RWPE1 (cell line): Measurements from ENCODE around the gene CREB1.
A peak's percentile ranks its signal among the peaks of the same experiment; 100 is the strongest.

Source experiments
- CTCF ChIA-PET: fragments of 350-600 bp; sonication (Branson Sonifier 250); formaldehyde crosslinking; extraction: SDS; loops from one replicate; lab custom pipeline; 2021; lab: Yijun Ruan, JAX
- POLR2A ChIA-PET: fragments of 400-600 bp; formaldehyde crosslinking; extraction: SDS; loops from one replicate; lab custom pipeline; 2020; ENCODE audit warnings: antibody characterized with exemption; ENCODE audit not compliant: low non-redundant PET; lab: Yijun Ruan, JAX
- DNase-seq: peaks from one replicate; pipeline ENCODE4 v3.0.0; 2012; ENCODE audit warnings: low spot score
- H3K27ac ChIP-seq: fragments of 450-650 bp; 2 replicates; pipeline ENCODE4 v1.5.1; 2017
- TF ChIP-seq, protein P1 (sequence below): fragments of 450-650 bp; conservative IDR thresholded peaks from 2 replicates; pipeline ENCODE4 v1.5.1; 2017; ENCODE audit warnings: low read depth, mild to moderate bottlenecking

Gene CREB1

DNA sequence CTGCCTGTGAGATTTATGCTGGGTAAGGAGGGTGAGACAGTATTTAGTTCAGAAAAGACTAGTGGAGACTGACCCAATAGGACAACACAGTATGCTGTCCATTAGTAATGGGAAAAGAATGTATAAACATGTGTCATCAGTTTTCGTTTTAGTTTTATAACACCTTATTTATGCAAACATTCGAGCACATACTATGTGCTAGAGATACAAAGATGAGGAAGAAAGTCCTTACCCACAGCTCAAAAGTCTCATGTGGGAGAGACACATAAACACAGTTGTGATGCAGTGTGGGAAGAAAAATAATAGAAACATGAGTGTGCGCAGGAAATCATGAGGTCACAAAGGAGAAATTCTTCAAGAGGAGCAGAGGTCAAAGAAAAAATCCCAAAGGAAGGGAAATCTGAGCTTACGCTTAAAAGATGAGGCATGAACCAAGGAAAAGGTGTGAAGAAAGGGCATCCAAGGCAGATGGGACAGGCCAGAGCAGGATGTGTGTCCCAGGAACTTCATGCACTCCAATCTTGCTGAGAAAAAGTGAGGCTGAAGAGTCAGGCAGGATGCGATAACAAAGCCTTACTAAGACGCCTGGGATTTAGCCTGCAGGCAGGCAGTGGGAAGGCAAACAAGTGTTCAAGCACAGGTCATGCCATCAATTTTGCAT is 87.4 kb downstream of the CREB1 start:
- TF ChIP-seq, protein P1, sequence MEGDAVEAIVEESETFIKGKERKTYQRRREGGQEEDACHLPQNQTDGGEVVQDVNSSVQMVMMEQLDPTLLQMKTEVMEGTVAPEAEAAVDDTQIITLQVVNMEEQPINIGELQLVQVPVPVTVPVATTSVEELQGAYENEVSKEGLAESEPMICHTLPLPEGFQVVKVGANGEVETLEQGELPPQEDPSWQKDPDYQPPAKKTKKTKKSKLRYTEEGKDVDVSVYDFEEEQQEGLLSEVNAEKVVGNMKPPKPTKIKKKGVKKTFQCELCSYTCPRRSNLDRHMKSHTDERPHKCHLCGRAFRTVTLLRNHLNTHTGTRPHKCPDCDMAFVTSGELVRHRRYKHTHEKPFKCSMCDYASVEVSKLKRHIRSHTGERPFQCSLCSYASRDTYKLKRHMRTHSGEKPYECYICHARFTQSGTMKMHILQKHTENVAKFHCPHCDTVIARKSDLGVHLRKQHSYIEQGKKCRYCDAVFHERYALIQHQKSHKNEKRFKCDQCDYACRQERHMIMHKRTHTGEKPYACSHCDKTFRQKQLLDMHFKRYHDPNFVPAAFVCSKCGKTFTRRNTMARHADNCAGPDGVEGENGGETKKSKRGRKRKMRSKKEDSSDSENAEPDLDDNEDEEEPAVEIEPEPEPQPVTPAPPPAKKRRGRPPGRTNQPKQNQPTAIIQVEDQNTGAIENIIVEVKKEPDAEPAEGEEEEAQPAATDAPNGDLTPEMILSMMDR: no peak
- peak overlapping the region; percentile 75 for H3K27ac ChIP-seq
- POLR2A ChIA-PET: no interaction called here

DNA sequence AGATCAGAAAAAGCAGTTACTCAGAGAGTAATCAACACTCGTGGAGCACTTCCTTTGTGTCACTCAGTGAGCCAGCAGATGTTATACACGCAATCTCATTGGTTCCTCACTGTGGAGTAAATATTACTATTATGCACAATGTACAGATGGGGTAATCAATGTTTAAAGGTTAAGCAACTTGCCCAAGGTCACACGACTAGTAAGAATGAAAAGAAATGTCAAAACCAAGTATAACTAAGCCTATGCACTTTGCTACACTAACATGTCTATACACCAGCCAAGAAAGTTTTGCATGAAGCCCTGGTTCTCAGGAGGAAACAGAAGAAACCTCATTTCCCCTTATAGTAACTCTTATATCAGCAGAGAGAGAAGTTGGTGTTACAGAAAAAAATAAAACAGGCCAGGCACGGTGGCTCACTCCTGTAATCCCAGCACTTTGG is 90.0 kb downstream of the CREB1 start:
- DNase-seq: no peak
- ChIA-PET CTCF (interaction anchor here (0.6 kb wide), 1 partner anchor 62 kb away, joined by 4 read pairs; no protein-coding TSS in a partner anchor), POLR2A (no interaction called here)
- H3K27ac ChIP-seq: no peak overlapping the region
- TF ChIP-seq, protein P1: no peak

More for the DNA sequence above, 87.4 kb downstream of the CREB1 start:
- DNase-seq: peak; percentile 77
- CTCF ChIA-PET: interaction anchor here (0.7 kb wide), 1 partner anchor 9 kb away, joined by 4 read pairs; no protein-coding TSS in a partner anchor

DNA sequence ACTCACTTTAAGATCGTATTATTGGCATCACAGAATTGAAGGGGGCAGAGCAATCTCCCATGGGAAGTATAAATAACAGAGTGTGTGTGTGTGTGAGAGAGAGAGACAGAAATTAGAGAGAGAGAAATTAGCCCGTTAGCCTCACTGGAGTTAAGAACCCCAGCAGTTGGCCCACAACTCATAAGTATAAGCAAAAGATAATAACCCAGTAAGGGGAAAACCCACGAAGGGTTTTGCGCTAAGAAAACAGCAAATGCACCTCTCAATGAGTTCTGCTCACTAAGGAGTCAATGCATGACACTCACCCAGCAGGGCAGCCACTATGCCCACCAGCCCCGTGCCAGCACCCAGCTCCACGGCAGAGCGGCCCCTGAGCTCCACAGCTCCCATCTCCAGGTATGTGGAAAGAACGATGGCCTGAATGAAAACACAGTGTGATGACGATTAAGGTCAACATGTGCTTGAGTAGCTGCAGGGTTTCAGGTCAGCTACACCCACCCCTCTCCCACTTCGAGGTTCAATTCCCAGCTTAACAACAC is 91.8 kb downstream of the CREB1 start:
- CTCF ChIA-PET: no interaction called here
- no peak for DNase-seq
- H3K27ac ChIP-seq: peak overlapping the region; percentile 11; the same call in 1 of the 2 replicates
- TF ChIP-seq, protein P1: no peak
- POLR2A ChIA-PET: no interaction called here

DNA sequence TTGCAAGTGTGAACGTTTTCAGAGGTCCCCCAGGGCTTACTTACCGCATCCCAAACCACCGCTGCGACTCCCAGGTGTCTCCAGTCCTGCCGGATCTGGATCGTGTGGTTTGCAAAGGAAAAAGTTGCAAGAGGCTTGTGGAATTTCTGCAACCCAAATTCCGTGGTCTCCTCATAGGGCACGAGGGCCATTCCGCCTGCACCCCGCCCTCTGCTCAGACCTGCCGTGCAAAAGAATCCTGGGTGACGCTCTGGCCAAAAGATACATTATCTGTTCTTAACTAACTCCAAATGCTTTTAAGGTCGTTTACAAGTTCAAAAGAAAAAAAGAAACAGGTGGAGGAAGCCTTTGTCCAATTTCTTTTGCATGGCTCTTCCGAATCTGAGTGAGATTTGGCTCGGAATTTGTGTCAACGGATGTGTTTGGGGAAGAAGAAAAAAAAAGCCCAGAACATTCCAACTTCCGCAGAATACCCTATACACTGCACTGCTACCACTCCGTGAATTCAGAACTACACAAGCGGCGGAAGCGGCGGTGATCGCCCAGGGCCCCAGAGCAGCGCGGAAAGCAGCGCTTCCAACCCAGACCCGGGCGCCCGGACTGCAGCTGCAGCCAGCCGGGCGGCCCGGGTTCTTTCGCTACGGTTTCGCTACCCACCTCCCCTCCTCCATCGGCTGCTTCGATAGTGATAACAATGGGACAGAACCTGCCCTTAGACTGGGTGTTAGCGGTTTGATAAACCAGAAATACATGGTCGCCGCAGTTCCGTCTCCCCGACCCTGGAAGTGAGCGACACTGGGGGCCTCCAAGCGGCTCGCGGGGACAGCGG is 94.6 kb downstream of the CREB1 start:
- DNase-seq: peak; percentile 57
- ChIA-PET CTCF (interaction anchor here (0.7 to 2.5 kb wide), 3 partner anchors 88 to 702 kb away, joined by 3 to 14 read pairs (median 12); partner anchors contain the start of gene CCNYL1), POLR2A (interaction anchor here (1.1 to 2.1 kb wide), 3 partner anchors 87 to 96 kb away, joined by 6 to 12 read pairs (median 9); partner anchors contain the start of gene CCNYL1)
- TF ChIP-seq, protein P1: no peak
- H3K27ac ChIP-seq: peak overlapping the region; percentile 96

DNA sequence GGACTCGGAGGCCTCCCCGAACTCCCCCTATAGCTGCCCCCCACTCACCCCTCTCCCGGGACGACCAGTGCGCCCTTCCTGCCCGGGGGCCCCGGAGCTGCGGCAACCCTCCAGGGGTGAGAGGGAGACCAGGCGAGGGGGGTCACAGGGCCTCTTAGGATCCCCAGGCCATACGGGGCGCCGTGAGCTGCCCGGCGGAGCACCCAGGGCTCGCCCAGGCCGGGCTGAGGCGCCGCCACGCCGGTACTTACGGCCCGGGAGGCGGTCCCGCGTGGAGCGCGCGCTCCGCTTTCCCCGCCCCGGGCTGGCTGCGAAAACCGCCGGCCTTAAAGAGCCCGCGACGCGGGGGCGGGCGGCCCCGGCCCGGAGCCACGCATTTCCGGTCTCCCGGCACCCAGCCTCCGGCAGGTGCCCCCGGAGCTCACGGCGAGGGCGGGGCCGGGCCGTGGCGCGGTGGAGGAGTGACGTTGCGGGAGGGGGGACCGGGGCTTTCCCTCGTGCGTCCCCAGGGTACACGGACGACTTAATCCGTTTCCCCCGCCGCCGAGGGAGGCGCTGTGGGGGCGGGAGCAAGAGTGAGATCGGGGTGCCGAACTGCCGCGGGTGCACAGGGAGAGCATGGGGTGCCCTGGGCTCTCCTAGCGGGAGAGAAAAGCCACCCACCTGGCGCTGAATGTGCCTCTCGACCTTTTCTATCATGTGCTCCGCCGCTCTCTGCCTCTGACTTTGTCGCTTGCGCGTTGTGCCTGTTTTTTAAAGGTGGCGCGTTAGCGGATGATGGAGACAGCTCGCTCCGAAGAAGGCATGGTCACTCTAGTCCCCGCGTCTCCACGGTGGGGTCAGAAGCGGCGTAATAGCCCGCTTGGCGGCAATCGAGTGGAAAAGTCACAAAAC is 95.5 kb downstream of the CREB1 start, which contains the start of gene METTL21A:
Gene METTL21A, minus strand, starts transcription at position 381 of the 894 bp plus-strand sequence. CDS start 1,019 bp downstream, outside the sequence.
- peak within 1 kb of the TSS; percentile 96 for H3K27ac ChIP-seq
- peak; percentile 93 for DNase-seq
- ChIA-PET POLR2A (interaction anchor here (0.6 to 2.1 kb wide), 6 partner anchors 59 to 102 kb away, joined by 3 to 12 read pairs (median 5); partner anchors contain the start of gene CCNYL1), CTCF (interaction anchor here (0.5 to 2.8 kb wide), 16 partner anchors 8 to 925 kb away, joined by 3 to 14 read pairs (median 4); partner anchors contain the start of gene CCNYL1)
- TF ChIP-seq, protein P1: peak; percentile 47
